Stomach (tissue), 4 donors: ENCODE results near the gene LRFN2.

ENCODE experiments used
- CTCF ChIP-seq, 7 experiments: fragments of 450-650 bp in 4 of 7; fragments of 200-600 bp in 3 of 7; sonication (generic) in 3 of 7; IDR thresholded peaks; one replicate each; pipeline ENCODE4 v1.5.1; 2016 to 2019; ENCODE audit warnings: antibody characterized with exemption in 7 of 7, control low read depth in 2 of 7, mild to moderate bottlenecking in 1 of 7
- EP300 ChIP-seq: sonication (generic); formaldehyde crosslinking; IDR thresholded peaks from one replicate; pipeline ENCODE4 v1.6.1; 2017; ENCODE audit warnings: antibody characterized with exemption
- POLR2A ChIP-seq, 4 donors: fragments of 450-650 bp; IDR thresholded peaks; one replicate each; pipeline ENCODE4 v1.6.1; 2016; ENCODE audit warnings: antibody characterized with exemption in 4 of 4, control low read depth in 2 of 4, mild to moderate bottlenecking in 1 of 4, moderate library complexity in 1 of 4
- POLR2AphosphoS5 ChIP-seq, 3 donors: sonication (generic); formaldehyde crosslinking; IDR thresholded peaks; one replicate each; pipeline ENCODE4 v1.6.1; 2016; ENCODE audit warnings: antibody characterized with exemption in 3 of 3

- no peak for TF ChIP-seq POLR2A (IDR thresholded peaks at IDR 0.05)
- TF ChIP-seq CTCF (IDR thresholded peaks at IDR 0.05), result peak in 4 of 7 experiments; percentile 30 to 47 (median 36)
- no peak for TF ChIP-seq EP300
- TF ChIP-seq POLR2AphosphoS5 (IDR thresholded peaks at IDR 0.05), result no peak
These were observed 36.7 kb downstream of the LRFN2 start for GRCh38 chr6:40550202-40551101.
